Lower lobe of right lung (tissue), 2 donors: ENCODE measurements around the gene CST11. TPM values are rescaled to one million over a fixed set of nuclear protein-coding genes. Genes with fewer than 3 reads are reported as not detected.

Experiments
- ATAC-seq, 2 donors: fragments of 200-7000 bp; cut with Tn5 transposase; one replicate each; pipeline ENCODE4 v1.9.1; 2020 to 2022; ENCODE audit warnings: mild to moderate bottlenecking in 2 of 2, moderate library complexity in 2 of 2
- DNase-seq: peaks from one replicate; pipeline ENCODE4 v3.0.0-alpha.2; 2020
- H3K27ac ChIP-seq: fragments of 200-600 bp; one replicate; pipeline ENCODE4 v1.8.0; 2022
- H3K27me3 ChIP-seq: fragments of 200-600 bp; one replicate; pipeline ENCODE4 v1.8.0; 2022; ENCODE audit warnings: low read depth
- H3K36me3 ChIP-seq: fragments of 200-600 bp; one replicate; pipeline ENCODE4 v1.8.0; 2022; ENCODE audit warnings: mild to moderate bottlenecking
- H3K4me1 ChIP-seq: fragments of 200-600 bp; one replicate; pipeline ENCODE4 v1.8.0; 2022
- H3K4me3 ChIP-seq: fragments of 200-600 bp; one replicate; pipeline ENCODE4 v1.8.0; 2022; ENCODE audit warnings: mild to moderate bottlenecking
- H3K9me3 ChIP-seq: fragments of 200-600 bp; one replicate; pipeline ENCODE4 v1.8.0; 2022
- CTCF ChIP-seq: fragments of 200-600 bp; IDR thresholded peaks from one replicate; pipeline ENCODE4 v1.8.0; 2022; ENCODE audit warnings: antibody characterized with exemption, mild to moderate bottlenecking
- intact Hi-C: fragments of 100-400 bp; cut with DNase I; formaldehyde crosslinking; loops from one replicate; pipeline ENCODE4 v1.11.0; 2022
- total RNA-seq: library from RNA; stranded (reverse); fragmentation: NEBNext Ultra II Directional; extraction: Animal tissue kit (Norgen Biotek cat#: 25700); gene quantifications from one replicate; pipeline ENCODE4 v1.2.1, GENCODE V29; 2021
- donor health status: DM: no; HTN: yes; CAD: no; lungs with severe emphysema.

The CST11 gene
- total RNA-seq, 1 donor from 2014 or later: not detected

- no peak for TF ChIP-seq CTCF
- H3K27me3 ChIP-seq: no peaks in the 10 kb centered on the region
- H3K36me3 ChIP-seq: no peaks in the 10 kb centered on the region
- DNase-seq: no peak
- H3K9me3 ChIP-seq: no peaks in the 10 kb centered on the region
- no peak overlapping the region for H3K27ac ChIP-seq
- H3K4me1 ChIP-seq: no peaks in the 10 kb centered on the region
- intact Hi-C loops: no loop called here
- H3K4me3 ChIP-seq: no peak overlapping the region
- no peak for ATAC-seq
These were observed 18.0 kb downstream of the CST11 start for GRCh38 chr20:23434521-23435313.

- H3K4me3 ChIP-seq: no peak overlapping the region
- H3K36me3 ChIP-seq: no peaks in the 10 kb centered on the region
- intact Hi-C loops: no loop called here
- no peak for TF ChIP-seq CTCF
- DNase-seq (no peak), ATAC-seq (no peak)
- H3K27ac ChIP-seq: no peak overlapping the region
- no peaks in the 10 kb centered on the region for H3K9me3 ChIP-seq
- H3K4me1 ChIP-seq: no peaks in the 10 kb centered on the region
- H3K27me3 ChIP-seq: no peaks in the 10 kb centered on the region
These were observed 19.0 kb downstream of the CST11 start for GRCh38 chr20:23433628-23434027.

- TF ChIP-seq CTCF: no peak
- DNase-seq: no peak
- Histone ChIP-seq H3K4me3 (no peak overlapping the region), H3K27me3 (no peaks in the 10 kb centered on the region), H3K36me3 (no peaks in the 10 kb centered on the region), H3K27ac (no peak overlapping the region), H3K9me3 (no peaks in the 10 kb centered on the region), H3K4me1 (no peaks in the 10 kb centered on the region)
- no peak for ATAC-seq
- intact Hi-C loops: no loop called here
These were observed 27.5 kb downstream of the CST11 start for GRCh38 chr20:23425129-23425528.

- peak; percentile 99 for ATAC-seq
- H3K36me3 ChIP-seq: no peaks in the 10 kb centered on the region
- H3K27ac ChIP-seq: peak within 1 kb of the TSS; percentile 92
- peaks cover 13% of the 10 kb centered on the region for H3K4me1 ChIP-seq
- peak within 1 kb of the TSS; percentile 86 for H3K4me3 ChIP-seq
- DNase-seq: peak; percentile 98
- peak; percentile 66 for TF ChIP-seq CTCF
- intact Hi-C loops: no loop called here
- H3K9me3 ChIP-seq: no peaks in the 10 kb centered on the region
- no peaks in the 10 kb centered on the region for H3K27me3 ChIP-seq
These were observed 31.4 kb downstream of the CST11 start, which contains the start of gene NAPB for GRCh38 chr20:23420943-23421931. TSS of gene NAPB (minus strand) at chr20:23421488. CDS start at chr20:23421402, 86 bp downstream.

GRCh38 chr20:23419995-23420901 lies 32.4 kb downstream of the CST11 start:
- Histone ChIP-seq H3K4me1 (peaks cover 13% of the 10 kb centered on the region), H3K4me3 (peak overlapping the region; percentile 86), H3K27me3 (no peaks in the 10 kb centered on the region), H3K27ac (peak overlapping the region; percentile 92), H3K36me3 (no peaks in the 10 kb centered on the region), H3K9me3 (no peaks in the 10 kb centered on the region)
- DNase-seq: peak; percentile 78
- intact Hi-C loops: no loop called here
- TF ChIP-seq CTCF: no peak
- peak; percentile 75 to 82 for ATAC-seq
